PC-9 (cell line): ENCODE data around the gene ARHGAP40. TPM values are rescaled to one million over a fixed set of nuclear protein-coding genes. Genes with fewer than 3 reads are reported as not detected.
"Not testable (repeated sequence)": the region's sequence is repeated elsewhere in the genome, so short reads cannot be mapped to it uniquely, and the experiment has no call there.

ENCODE experiments used
- BruUV-seq: library from RNA; stranded (reverse); fragments of 400-500 nt; replicated peaks from 2 replicates; lab custom pipeline; 2021; lab: Mats Ljungman, UMichigan
- CTCF ChIA-PET: fragments of 300-600 bp; sonication (Branson Sonifier 250); formaldehyde crosslinking; loops from one replicate; lab custom pipeline; 2022; ENCODE audit warnings: antibody characterized with exemption; lab: Charles Lee
- POLR2A ChIA-PET: fragments of 300-600 bp; sonication (Branson Sonifier 250); formaldehyde crosslinking; loops from one replicate; lab custom pipeline; 2022; ENCODE audit warnings: antibody characterized with exemption; ENCODE audit not compliant: unreplicated experiment; lab: Charles Lee
- DNase-seq, 2 experiments: peaks; one replicate each; pipeline versions ENCODE4 v3.0.0 to v3.0.0-alpha.2; 2015 to 2022; ENCODE audit warnings: mixed read lengths in 1 of 2
- H2AFZ ChIP-seq: fragments of 200-600 bp; sonication (generic); 2 replicates; pipeline ENCODE4 v1.8.1; 2017; ENCODE audit warnings: antibody characterized with exemption
- H3F3A ChIP-seq: fragments of 200-600 bp; sonication (generic); 2 replicates; pipeline ENCODE4 v1.8.1; 2017; ENCODE audit warnings: antibody characterized with exemption, mild to moderate bottlenecking, low read depth; ENCODE audit not compliant: insufficient read depth
- H3K27ac ChIP-seq: fragments of 200-600 bp; sonication (generic); 2 replicates; pipeline ENCODE4 v1.6.1; 2016; ENCODE audit warnings: mixed run types
- H3K27me3 ChIP-seq: fragments of 200-600 bp; sonication (generic); 2 replicates; pipeline ENCODE4 v1.6.1; 2016; ENCODE audit warnings: low read depth, mixed run types; ENCODE audit not compliant: insufficient read depth
- H3K36me3 ChIP-seq: fragments of 200-600 bp; sonication (generic); 2 replicates; pipeline ENCODE4 v1.6.1; 2016; ENCODE audit warnings: low read depth, mixed run types
- H3K4me1 ChIP-seq: fragments of 200-600 bp; sonication (generic); replicated peaks from 2 replicates; pipeline ENCODE4 v1.6.1; 2016; ENCODE audit warnings: mixed run types; ENCODE audit not compliant: insufficient read depth
- H3K4me2 ChIP-seq: fragments of 200-600 bp; sonication (generic); 2 replicates; pipeline ENCODE4 v1.6.1; 2017; ENCODE audit warnings: mixed run types
- H3K4me3 ChIP-seq: fragments of 200-600 bp; sonication (generic); 2 replicates; pipeline ENCODE4 v1.6.1; 2016; ENCODE audit warnings: mixed run types
- H3K79me2 ChIP-seq: fragments of 200-600 bp; sonication (generic); 2 replicates; pipeline ENCODE4 v1.6.1; 2017; ENCODE audit warnings: low read depth, mixed run types
- H3K9me2 ChIP-seq: fragments of 200-600 bp; sonication (generic); 2 replicates; pipeline ENCODE4 v1.8.1; 2017; ENCODE audit warnings: mild to moderate bottlenecking; ENCODE audit not compliant: insufficient read depth
- H3K9me3 ChIP-seq: fragments of 200-600 bp; sonication (generic); 2 replicates; pipeline ENCODE4 v1.8.1; 2016; ENCODE audit warnings: low read depth; ENCODE audit not compliant: insufficient read depth
- H4K20me1 ChIP-seq: fragments of 200-600 bp; sonication (generic); 2 replicates; pipeline ENCODE4 v1.8.1; 2017; ENCODE audit not compliant: insufficient read depth
- CTCF ChIP-seq: fragments of 200-600 bp; sonication (generic); conservative IDR thresholded peaks from 2 replicates; pipeline ENCODE4 v1.6.1; 2017; ENCODE audit warnings: mixed run types, antibody characterized with exemption, mild to moderate bottlenecking, moderate library complexity
- EZH2 ChIP-seq: fragments of 200-600 bp; sonication (generic); IDR thresholded peaks from 2 replicates; pipeline ENCODE4 v1.8.0; 2017; ENCODE audit warnings: antibody characterized with exemption, low read depth
- intact Hi-C: fragments of 100-400 bp; cut with micrococcal nuclease; formaldehyde crosslinking; loops from one replicate; pipeline ENCODE4 v1.10.0; 2022; ENCODE audit not compliant: unreplicated experiment
- total RNA-seq: library from RNA; stranded (reverse); gene quantifications from 2 replicates; pipeline ENCODE4 v1.2.3, GENCODE V29; 2021

The ARHGAP40 gene
- total RNA-seq, 1 experiment from 2014 or later, result 0.92 TPM

- no peak for DNase-seq
- Histone ChIP-seq H3K36me3 (no peaks in the 10 kb centered on the region), H3K4me1 (peaks cover 12% of the 10 kb centered on the region), H2AFZ (no peak overlapping the region), H3K4me2 (no peak overlapping the region), H3K9me2 (no peaks in the 10 kb centered on the region), H3K27ac (no peak overlapping the region), H3K4me3 (no peak overlapping the region), H3K27me3 (no peaks in the 10 kb centered on the region), H3F3A (no peaks in the 10 kb centered on the region), H4K20me1 (no peaks in the 10 kb centered on the region), H3K79me2 (no peaks in the 10 kb centered on the region), H3K9me3 (no peaks in the 10 kb centered on the region)
- CTCF ChIA-PET, result no interaction called here
- no peak for TF ChIP-seq CTCF
- TF ChIP-seq EZH2, result no peak
- BruUV-seq, result no TSS peak
- POLR2A ChIA-PET, result no interaction called here
- intact Hi-C loops, result no loop called here
These were observed 10.7 kb upstream of the ARHGAP40 start for GRCh38 chr20:38590676-38591473.

GRCh38 chr20:38591474-38592410, 9.9 kb upstream of the ARHGAP40 start:
- no peaks in the 10 kb centered on the region for H3K36me3 ChIP-seq
- peaks cover 12% of the 10 kb centered on the region for H3K4me1 ChIP-seq
- POLR2A ChIA-PET, result no interaction called here
- no peaks in the 10 kb centered on the region for H3K79me2 ChIP-seq
- no peak overlapping the region for H3K27ac ChIP-seq
- no peaks in the 10 kb centered on the region for H4K20me1 ChIP-seq
- no peaks in the 10 kb centered on the region for H3K9me2 ChIP-seq
- H2AFZ ChIP-seq, result no peak overlapping the region
- CTCF ChIA-PET, result no interaction called here
- H3K4me3 ChIP-seq, result no peak overlapping the region
- H3F3A ChIP-seq, result no peaks in the 10 kb centered on the region
- no peak overlapping the region for H3K4me2 ChIP-seq
- no peaks in the 10 kb centered on the region for H3K9me3 ChIP-seq
- BruUV-seq, result no TSS peak
- intact Hi-C loops, result no loop called here
- H3K27me3 ChIP-seq, result no peaks in the 10 kb centered on the region
- DNase-seq, result no peak
- TF ChIP-seq CTCF (no peak), EZH2 (no peak)

GRCh38 chr20:38592411-38592790, 9.2 kb upstream of the ARHGAP40 start:
- H3K27ac ChIP-seq, H3K9me3 ChIP-seq, BruUV-seq, H2AFZ ChIP-seq, H3K27me3 ChIP-seq, H3K4me2 ChIP-seq, H3F3A ChIP-seq, H4K20me1 ChIP-seq, intact Hi-C loops, H3K36me3 ChIP-seq, H3K9me2 ChIP-seq, POLR2A ChIA-PET, H3K79me2 ChIP-seq, H3K4me3 ChIP-seq, CTCF ChIA-PET, DNase-seq: not testable (repeated sequence)
- peaks cover 12% of the 10 kb centered on the region for H3K4me1 ChIP-seq

- H4K20me1 ChIP-seq, H3K79me2 ChIP-seq, H3K27me3 ChIP-seq, DNase-seq, H3K36me3 ChIP-seq, H3K4me2 ChIP-seq, BruUV-seq, H3K4me3 ChIP-seq, H3K27ac ChIP-seq, intact Hi-C loops, H3F3A ChIP-seq, H2AFZ ChIP-seq, H3K9me3 ChIP-seq, H3K9me2 ChIP-seq: not testable (repeated sequence)
- peaks cover 19% of the 10 kb centered on the region for H3K4me1 ChIP-seq
- ChIA-PET POLR2A (interaction anchor here (0.6 kb wide), 1 partner anchor 368 kb away, joined by 5 read pairs; the partner anchor contains the start of gene DHX35), CTCF (interaction anchor here (0.6 kb wide), 1 partner anchor 21 kb away, joined by 3 read pairs; no protein-coding TSS in a partner anchor)
These were observed 7.3 kb upstream of the ARHGAP40 start for GRCh38 chr20:38594281-38594680.

DNA sequence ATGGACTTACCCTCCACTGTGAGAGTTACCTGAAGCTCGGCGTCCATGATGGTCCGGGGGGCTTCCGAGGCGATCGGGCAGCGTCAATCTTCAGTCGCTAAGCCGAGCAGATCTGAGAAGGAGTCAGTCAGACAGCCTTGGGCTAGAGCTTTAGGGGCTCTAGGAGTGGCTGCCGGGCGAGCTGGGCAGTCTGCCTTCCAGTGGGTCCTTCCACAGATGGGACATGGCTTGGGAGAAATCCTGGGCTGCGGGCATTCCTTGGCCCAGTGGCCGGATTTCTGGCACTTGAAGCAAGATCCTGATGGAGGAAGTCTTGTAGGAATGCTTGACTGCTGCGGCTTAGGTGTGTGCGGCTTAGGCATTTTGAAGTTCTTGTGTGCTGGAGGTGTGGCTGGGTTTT, 5.7 kb upstream of the ARHGAP40 start:
- H3K9me2 ChIP-seq, H3K4me2 ChIP-seq, POLR2A ChIA-PET, H3K27ac ChIP-seq, H3K4me3 ChIP-seq, H3K27me3 ChIP-seq, H3K36me3 ChIP-seq, DNase-seq, BruUV-seq, H2AFZ ChIP-seq, H4K20me1 ChIP-seq, intact Hi-C loops, H3F3A ChIP-seq, H3K79me2 ChIP-seq, H3K9me3 ChIP-seq, CTCF ChIA-PET: not testable (repeated sequence)
- H3K4me1 ChIP-seq, result peaks cover 35% of the 10 kb centered on the region
